MM.1S (cell line): Measurements from ENCODE around the gene LRRC75B.
A peak's percentile ranks its signal among the peaks of the same experiment; 100 is the strongest.
"Not testable (repeated sequence)": the region's sequence is repeated elsewhere in the genome, so short reads cannot be mapped to it uniquely, and the experiment has no call there.

Experiments used
- DNase-seq: peaks from one replicate; pipeline ENCODE4 v3.0.0-alpha.2; 2015
- H2AFZ ChIP-seq: fragments of 300-600 bp; sonication (generic); 2 replicates; pipeline ENCODE4 v1.6.0; 2016; ENCODE audit warnings: antibody characterized with exemption, low read length
- H3F3A ChIP-seq: fragments of 300-600 bp; sonication (generic); 2 replicates; pipeline ENCODE4 v1.6.1; 2016; ENCODE audit warnings: mild to moderate bottlenecking, antibody characterized with exemption, low read length, moderate library complexity, mixed read lengths; ENCODE audit not compliant: insufficient read depth
- H3K27ac ChIP-seq: fragments of 300-600 bp; sonication (generic); 2 replicates; pipeline ENCODE4 v1.5.1; 2016; ENCODE audit warnings: mild to moderate bottlenecking, low read length
- H3K27me3 ChIP-seq: fragments of 300-600 bp; sonication (generic); replicated peaks from 2 replicates; pipeline ENCODE4 v1.6.0; 2016; ENCODE audit warnings: low read length; ENCODE audit not compliant: insufficient read depth
- H3K36me3 ChIP-seq: fragments of 300-600 bp; sonication (generic); replicated peaks from 2 replicates; pipeline ENCODE4 v1.6.1; 2016; ENCODE audit warnings: mild to moderate bottlenecking, low read length, mixed read lengths; ENCODE audit not compliant: insufficient read depth
- H3K4me1 ChIP-seq: fragments of 300-600 bp; sonication (generic); 2 replicates; pipeline ENCODE4 v1.6.1; 2016; ENCODE audit warnings: low read length, mixed read lengths
- H3K4me2 ChIP-seq: fragments of 300-600 bp; sonication (generic); 2 replicates; pipeline ENCODE4 v1.6.0; 2016; ENCODE audit warnings: low read depth, low read length
- H3K4me3 ChIP-seq: fragments of 300-600 bp; sonication (generic); 2 replicates; pipeline ENCODE4 v1.5.1; 2016; ENCODE audit warnings: low read length, mixed read lengths
- H3K79me2 ChIP-seq: fragments of 300-600 bp; sonication (generic); 2 replicates; pipeline ENCODE4 v1.6.1; 2016; ENCODE audit warnings: mixed run types, low read length, mixed read lengths
- H3K9ac ChIP-seq: fragments of 300-600 bp; sonication (generic); 2 replicates; pipeline ENCODE4 v1.6.1; 2016; ENCODE audit warnings: low read length, mixed read lengths
- H3K9me2 ChIP-seq: fragments of 300-600 bp; sonication (generic); replicated peaks from 2 replicates; pipeline ENCODE4 v1.6.1; 2016; ENCODE audit warnings: mild to moderate bottlenecking, low read length, mixed read lengths; ENCODE audit not compliant: insufficient read depth
- H3K9me3 ChIP-seq: fragments of 300-600 bp; sonication (generic); replicated peaks from 2 replicates; pipeline ENCODE4 v1.6.1; 2016; ENCODE audit warnings: mild to moderate bottlenecking, low read length, mixed read lengths; ENCODE audit not compliant: insufficient read depth
- H4K20me1 ChIP-seq: fragments of 300-600 bp; sonication (generic); 2 replicates; pipeline ENCODE4 v1.6.1; 2016; ENCODE audit warnings: mild to moderate bottlenecking, low read length, moderate library complexity, mixed read lengths; ENCODE audit not compliant: insufficient read depth
- EZH2 ChIP-seq: fragments of 300-600 bp; sonication (generic); optimal IDR thresholded peaks from 2 replicates; pipeline ENCODE3; 2017; ENCODE audit warnings: low read depth, mild to moderate bottlenecking, antibody characterized with exemption, low read length, mixed read lengths
- EZH2phosphoT487 ChIP-seq: fragments of 300-600 bp; sonication (generic); IDR thresholded peaks from 2 replicates; pipeline ENCODE4 v1.6.1; 2018; ENCODE audit warnings: antibody characterized with exemption, low read length
- TF ChIP-seq, protein P1 (sequence below): fragments of 300-600 bp; sonication (generic); IDR thresholded peaks from 2 replicates; pipeline ENCODE4 v1.5.1; 2016; ENCODE audit warnings: antibody characterized with exemption, low read length, mixed read lengths

LRRC75B gene

GRCh38 chr22:24593836-24594568, 1.1 kb upstream of the LRRC75B start:
- Histone ChIP-seq H4K20me1 (no peaks in the 10 kb centered on the region), H2AFZ (no peak overlapping the region), H3K36me3 (no peaks in the 10 kb centered on the region), H3K9ac (no peak overlapping the region), H3K4me3 (no peak overlapping the region), H3K9me2 (no peaks in the 10 kb centered on the region), H3F3A (no peaks in the 10 kb centered on the region), H3K79me2 (no peaks in the 10 kb centered on the region), H3K4me1 (no peaks in the 10 kb centered on the region), H3K27me3 (no peaks in the 10 kb centered on the region), H3K4me2 (no peak overlapping the region), H3K9me3 (no peaks in the 10 kb centered on the region), H3K27ac (no peak overlapping the region)
- TF ChIP-seq, protein P1, sequence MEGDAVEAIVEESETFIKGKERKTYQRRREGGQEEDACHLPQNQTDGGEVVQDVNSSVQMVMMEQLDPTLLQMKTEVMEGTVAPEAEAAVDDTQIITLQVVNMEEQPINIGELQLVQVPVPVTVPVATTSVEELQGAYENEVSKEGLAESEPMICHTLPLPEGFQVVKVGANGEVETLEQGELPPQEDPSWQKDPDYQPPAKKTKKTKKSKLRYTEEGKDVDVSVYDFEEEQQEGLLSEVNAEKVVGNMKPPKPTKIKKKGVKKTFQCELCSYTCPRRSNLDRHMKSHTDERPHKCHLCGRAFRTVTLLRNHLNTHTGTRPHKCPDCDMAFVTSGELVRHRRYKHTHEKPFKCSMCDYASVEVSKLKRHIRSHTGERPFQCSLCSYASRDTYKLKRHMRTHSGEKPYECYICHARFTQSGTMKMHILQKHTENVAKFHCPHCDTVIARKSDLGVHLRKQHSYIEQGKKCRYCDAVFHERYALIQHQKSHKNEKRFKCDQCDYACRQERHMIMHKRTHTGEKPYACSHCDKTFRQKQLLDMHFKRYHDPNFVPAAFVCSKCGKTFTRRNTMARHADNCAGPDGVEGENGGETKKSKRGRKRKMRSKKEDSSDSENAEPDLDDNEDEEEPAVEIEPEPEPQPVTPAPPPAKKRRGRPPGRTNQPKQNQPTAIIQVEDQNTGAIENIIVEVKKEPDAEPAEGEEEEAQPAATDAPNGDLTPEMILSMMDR = no peak
- TF ChIP-seq EZH2 (no peak), EZH2phosphoT487 (no peak)
- DNase-seq = no peak

DNA sequence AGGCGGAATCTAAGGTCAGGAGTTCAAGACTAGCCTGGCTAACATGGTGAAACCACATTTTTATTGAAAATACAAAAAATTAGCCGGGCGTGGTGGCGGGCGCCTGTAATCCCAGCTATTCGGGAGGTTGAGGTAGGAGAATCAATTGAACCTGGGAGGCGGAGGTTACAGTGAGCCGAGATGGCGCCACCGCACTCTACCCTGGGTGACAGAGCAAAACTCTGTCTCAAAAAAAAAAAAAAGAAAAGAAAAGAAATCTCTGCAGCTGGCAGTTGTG, 624 bp upstream of the LRRC75B start:
- H3K36me3 ChIP-seq, H4K20me1 ChIP-seq, H3K9me3 ChIP-seq, H2AFZ ChIP-seq, H3K27me3 ChIP-seq, H3F3A ChIP-seq, H3K27ac ChIP-seq, H3K4me3 ChIP-seq, H3K4me1 ChIP-seq, DNase-seq, H3K9me2 ChIP-seq, H3K4me2 ChIP-seq, H3K9ac ChIP-seq, H3K79me2 ChIP-seq: not testable (repeated sequence)

- Histone ChIP-seq H2AFZ (peak overlapping the region; percentile 70), H3K4me1 (no peaks in the 10 kb centered on the region)
Measured at GRCh38 chr22:24592058-24592850, 619 bp downstream of the LRRC75B start.

More at GRCh38 chr22:24592058-24592850, 619 bp downstream of the LRRC75B start:
- no peaks in the 10 kb centered on the region for H3K27me3 ChIP-seq
- H3K79me2 ChIP-seq = no peaks in the 10 kb centered on the region
- no peaks in the 10 kb centered on the region for H3F3A ChIP-seq
- no peaks in the 10 kb centered on the region for H3K36me3 ChIP-seq
- H3K27ac ChIP-seq = no peak overlapping the region
- H3K9me2 ChIP-seq = no peaks in the 10 kb centered on the region
- peak overlapping the region; percentile 86 for H3K4me2 ChIP-seq
- H4K20me1 ChIP-seq = no peaks in the 10 kb centered on the region
- TF ChIP-seq, protein P1 = no peak
- TF ChIP-seq EZH2 = no peak
- TF ChIP-seq EZH2phosphoT487 = no peak
- DNase-seq = no peak
- peak overlapping the region; percentile 54 for H3K4me3 ChIP-seq
- no peaks in the 10 kb centered on the region for H3K9me3 ChIP-seq
- no peak overlapping the region for H3K9ac ChIP-seq
